Inferior parietal cortex (tissue), 1 donor: Measurements from ENCODE around the gene STAT5B.
"Not testable (repeated sequence)": the region's sequence is repeated elsewhere in the genome, so short reads cannot be mapped to it uniquely, and the experiment has no call there.

Source experiments
- DNase-seq: peaks from one replicate; pipeline ENCODE4 v3.0.0-alpha.2; 2016; ENCODE audit errors: extremely low spot score

Gene STAT5B

DNA sequence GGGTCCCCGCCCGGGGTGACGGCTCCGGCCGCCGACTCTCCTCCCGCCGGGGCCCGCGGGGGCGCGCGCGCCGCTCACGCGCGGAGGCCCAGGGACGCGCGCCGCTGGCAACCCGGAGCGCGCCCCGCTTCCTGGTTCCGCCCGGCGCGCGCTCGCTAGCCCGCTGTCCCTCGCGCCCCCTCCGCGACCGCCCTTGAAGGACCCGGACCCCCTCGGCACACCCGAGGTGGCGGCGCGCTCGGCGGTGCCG, at the start of gene STAT5B:
Gene STAT5B, minus strand, starts transcription at position 33 of the 250 bp plus-strand sequence. CDS start 44,264 bp downstream, outside the sequence.
- no peak for DNase-seq

DNA sequence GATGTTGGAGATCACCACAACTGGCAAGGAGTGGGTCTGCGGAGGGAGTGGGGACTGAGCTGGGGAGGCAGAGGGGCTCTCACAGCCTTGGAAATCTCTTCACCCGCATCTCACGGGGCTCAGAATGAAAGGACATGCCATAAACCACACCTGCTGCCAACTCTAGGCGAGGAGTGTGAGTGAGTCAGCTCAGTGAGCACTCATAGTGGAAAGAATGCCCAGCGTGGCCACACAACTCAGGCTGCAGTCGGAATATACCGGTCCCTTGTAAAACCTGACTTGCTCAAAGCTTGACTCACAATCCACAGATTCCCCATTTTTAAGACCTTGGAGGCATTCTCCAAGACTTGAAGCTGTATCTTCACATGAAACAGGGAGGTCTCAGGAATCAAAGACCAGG, 48.8 kb upstream of the STAT5B start:
- DNase-seq: no peak

DNA sequence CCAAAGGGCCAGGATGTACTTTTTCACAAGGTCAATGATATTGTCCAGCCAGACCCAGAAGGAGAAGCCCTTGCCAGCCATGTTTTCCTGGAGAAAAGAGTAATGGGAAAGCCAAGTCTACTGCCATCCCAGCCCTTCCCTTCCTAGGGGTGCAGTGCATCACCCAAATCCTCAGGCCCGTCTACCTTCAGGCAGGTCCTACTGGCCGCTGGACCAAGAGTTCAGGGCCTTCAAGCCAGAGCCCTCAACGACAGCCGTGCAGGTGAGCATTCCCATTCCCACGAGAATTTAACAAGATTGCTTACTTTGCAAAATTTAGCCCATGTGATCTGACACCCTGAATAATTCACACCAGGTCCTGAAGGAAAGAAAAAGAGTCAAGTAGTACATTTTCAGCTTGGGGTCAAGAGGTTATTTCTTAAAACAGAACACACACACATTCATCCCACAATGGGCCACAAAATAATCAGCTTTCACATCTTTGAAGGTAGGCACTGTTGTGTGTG, 47.1 kb upstream of the STAT5B start:
- no peak for DNase-seq

DNA sequence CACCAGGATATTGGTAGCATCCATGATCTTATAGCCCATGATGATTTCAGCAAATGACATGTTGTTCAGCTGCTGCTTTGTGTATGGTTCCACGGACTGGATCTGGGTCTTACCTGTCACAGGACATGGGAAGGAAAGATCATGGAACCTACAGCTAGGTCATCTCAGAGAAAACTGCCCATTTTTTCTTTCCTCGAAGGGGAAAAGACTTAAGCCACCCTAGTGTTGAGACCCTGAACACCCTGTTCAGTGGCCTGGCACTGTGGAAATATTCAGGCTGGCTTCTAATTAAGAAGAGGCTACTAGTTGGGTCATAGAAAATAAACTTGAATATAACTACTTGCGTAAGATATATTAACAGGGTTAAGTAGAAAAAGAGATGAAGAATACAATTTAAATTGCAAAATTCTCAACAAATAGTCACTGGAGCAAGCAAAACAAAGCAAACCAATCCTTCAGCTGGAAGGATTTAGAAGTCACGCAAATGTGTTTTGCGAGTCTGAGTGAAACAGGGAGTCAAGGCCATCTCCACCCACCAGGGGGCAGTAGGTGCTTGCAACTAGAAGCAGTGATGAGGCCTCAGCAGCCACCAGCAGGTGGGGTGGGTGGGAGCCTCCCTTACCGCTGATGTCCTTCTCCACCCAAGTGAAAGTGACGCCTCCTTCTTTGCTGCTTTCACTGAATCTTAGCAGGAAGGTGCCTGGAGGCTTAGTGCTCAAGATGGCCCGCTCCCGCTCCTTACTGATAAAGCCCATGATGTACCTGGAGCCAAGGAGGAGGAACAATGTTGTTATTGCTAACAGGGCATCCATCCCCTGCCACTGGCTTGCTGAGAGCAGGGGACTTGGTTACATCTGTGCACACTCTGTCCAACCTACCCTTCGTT, 46.4 kb upstream of the STAT5B start:
- peak; percentile 96 for DNase-seq

DNA sequence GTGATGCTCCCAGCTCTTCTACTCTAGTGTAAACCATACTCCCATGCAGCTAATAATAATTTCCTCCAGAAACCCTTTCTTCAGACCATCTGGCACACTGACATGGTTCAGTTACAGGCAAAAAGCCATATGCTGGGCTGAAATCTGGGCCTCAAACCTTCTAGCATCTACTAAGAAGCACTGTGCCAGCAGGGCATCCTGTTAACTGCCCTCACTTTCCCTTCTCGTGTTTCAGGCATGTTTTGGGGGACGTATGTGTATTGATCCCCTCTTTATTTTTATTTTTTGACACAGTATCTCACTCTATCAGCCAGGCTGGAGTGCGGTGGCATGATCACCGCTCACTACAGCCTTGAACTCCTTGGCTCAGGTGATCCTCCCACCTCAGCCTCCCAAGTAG, 45.4 kb upstream of the STAT5B start:
- no peak for DNase-seq

DNA sequence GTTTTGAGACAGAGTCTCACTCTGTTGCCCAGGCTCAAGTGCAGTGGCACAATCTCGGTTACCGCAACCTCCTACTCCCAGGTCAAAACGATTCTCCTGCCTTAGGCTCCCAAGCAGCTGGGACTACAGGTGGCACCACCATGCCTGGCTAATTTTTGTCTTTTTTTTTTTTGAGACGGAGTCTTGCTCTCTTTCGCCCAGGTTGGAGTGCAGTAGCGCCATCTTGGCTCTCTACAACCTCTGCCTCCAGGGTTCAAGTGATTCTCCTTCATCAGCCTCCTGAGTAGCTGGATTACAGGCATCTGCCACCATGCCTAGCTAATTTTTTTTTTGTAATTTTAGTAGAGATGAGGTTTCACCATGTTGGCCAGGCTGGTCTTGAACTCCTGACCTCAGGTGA, 41.8 kb upstream of the STAT5B start:
- not testable (repeated sequence) for DNase-seq

DNA sequence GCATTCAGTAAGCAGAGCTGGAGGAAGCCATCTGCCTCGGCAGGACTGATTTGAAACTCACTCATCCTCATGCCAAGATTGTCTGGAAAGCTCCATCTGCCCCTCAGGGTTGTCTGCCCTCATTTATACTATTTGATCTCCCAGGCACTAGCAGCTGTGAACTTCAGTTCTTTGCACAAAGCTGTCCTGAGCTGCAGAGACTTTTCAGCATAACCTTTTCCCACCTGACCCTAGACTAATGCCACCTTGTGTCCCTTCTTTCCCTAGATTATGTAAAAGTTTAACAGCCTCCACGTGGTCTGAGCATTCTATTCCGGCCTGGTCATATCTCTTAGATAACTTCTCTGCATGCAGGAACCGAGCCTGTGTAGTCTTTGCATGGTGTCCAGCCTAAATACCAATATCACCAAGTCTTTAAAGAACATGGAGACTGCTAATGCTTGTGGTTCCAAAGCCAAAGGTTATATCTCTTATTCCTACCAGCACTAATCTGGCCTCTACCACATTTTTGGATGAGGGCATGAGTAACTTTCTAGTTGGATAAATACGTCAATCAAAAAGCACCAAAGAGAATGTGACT, 41.2 kb upstream of the STAT5B start:
- no peak for DNase-seq

DNA sequence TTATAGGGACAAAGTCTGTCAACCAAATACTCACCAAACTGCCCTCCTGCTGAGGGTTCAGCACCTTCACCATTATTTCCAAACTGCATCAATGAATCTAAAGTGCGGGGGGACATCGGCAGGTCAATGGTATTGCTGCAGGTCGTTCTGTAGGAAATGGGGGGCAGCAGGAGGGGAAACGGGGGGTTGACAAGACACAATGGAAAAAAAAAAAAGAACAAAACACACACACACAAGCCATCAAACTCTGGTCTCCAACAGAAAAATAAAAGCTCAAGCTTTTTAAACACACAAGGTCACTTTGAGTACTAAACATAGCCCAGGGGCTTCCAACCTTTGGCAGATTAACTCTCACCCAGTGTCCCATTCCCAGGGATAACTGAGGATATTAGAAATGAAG, 40.6 kb upstream of the STAT5B start:
- no peak for DNase-seq

DNA sequence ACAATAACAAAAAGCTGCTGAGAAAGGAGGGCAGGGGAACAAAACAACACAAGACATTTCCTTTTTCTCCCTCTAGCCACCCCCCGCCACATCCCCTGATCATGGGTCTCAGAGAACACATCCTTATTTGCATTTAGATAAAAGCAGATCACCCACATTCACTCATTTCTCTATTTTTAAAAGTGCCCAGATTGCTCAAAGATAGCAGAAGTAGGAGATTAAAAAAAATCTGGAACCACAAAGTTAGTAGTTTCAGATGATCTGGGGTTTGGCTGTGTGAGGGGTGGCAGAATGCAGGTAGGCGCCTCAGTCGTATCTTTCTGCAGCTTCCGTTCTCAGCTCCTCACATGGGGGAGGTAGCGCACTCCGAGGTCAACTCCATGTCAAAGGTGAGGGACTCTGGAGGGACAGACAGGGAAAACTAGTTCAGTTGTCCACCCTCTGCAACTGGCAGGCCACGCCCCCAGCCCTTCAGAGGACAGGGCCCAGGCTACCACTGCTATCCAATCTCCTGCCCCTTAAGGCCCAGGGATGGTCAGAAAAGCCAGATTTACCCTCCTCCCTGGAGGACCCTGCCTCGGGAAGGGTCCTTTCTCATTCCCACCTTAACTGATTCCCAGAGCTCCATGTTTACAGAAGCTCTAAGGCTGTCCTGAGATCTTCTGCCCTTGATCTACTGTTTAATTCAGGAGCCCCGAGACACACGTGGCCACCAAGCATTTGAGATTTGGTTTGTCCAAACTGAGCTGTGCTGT, 39.4 kb upstream of the STAT5B start:
- no peak for DNase-seq

DNA sequence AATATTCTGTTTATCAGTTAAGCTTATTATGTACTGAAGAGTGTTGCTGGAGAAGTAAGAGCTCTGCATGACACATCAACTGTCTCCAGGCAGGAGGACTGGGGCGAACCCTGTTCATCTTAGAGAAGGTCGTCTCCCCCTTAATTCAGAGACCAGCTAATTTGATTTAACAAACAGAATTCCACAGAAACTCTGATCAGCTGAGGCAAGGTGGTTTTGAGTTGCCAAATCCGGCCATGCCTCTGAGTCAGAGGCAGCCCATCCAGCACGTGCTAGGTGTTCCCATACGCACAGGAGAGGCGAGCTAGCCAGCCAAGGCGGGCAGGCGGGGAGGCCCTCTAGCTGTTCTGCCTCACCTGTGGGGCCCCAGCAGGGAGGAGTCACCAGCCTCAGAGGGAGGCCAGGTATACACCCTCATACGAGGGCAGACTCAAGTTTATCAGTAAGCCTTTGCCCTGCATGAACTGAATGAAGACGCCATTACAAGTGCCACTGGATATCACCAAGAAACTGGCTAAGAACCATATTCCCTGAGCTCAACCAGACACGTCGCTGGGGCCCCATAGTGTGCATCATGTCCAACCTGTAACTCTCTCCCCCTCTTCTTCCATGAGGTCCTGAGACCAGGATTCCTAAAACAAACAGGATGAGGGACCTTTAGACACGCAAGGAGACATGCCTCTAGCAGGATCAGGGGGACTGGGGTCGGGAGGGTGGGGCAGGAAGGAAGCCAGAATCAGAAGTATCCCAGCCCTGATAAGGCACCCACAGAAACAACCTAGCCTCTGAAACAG, 37.8 kb upstream of the STAT5B start:
- no peak for DNase-seq

DNA sequence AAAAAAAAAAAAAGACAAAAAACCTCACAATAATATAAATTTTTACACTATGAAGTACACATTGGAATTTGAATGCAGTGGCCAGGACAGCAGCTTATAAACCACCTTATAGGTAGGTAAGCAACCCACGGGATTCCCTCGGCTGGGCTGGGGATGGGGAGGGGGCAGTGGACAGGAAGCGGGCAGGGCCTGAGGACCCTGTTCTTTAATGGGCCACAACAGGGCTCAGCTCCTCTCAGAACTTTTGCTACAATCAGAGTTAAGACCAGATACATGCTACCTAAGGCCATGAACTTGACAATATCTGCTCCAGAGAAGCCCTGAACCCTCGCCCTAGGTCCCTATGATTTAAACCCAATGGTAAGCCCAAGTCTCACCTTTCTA, 37.2 kb upstream of the STAT5B start:
- no peak for DNase-seq

DNA sequence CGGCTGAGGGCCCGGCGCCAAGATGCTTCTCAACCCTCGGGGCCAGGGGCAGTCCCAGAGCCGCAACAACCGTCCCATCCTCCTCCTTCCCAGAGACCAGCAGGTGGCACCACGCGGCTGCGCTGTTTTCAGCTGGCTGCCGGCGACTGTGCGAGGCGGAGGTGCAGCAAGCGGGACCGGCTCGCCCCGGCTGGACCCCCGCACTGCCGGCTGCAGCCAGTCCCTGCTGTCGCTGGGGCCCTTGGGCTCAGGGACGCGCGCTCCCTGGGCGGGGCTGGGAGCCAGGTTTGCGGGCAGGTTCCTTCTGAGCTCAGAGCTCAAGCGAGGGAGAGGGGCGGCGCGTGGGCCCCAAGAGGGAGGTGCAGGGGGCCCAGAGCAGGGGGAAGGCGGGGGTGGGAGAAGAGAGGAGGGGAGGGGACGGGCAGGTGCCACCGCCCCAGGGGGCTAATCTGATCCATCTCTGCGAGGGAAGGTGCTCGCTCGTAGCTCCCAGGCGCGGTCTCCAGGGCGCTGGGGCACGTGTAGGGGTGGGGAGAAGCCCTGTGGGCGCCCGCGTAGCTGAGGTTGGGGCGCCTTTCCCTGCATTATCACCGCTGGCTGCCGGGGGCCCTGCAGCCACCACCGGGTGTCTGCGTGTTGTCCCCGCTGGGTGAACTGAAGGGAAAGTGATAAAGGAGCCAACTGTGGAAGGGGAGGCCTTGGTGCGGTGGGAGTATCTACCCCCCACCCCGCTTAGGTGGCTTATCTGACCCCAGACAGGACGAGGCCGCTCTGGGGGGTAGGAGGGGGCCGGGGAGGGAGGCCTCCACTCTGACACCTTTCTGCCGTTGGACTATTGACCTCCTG, 36.3 kb upstream of the STAT5B start:
- DNase-seq: peak; percentile 72

DNA sequence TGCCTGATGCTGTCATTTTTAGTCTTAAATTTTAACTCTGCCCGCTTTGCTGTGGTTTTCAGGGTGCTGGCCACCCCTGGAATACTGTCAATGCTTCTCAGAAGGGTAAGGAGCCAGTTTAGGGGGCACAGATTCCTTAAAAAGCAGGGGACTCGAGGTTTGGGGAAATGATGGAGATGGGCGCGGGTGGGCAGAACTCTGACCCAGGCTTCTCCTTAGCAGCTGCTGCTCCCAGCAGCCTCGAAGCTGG, 35.8 kb upstream of the STAT5B start:
- no peak for DNase-seq

DNA sequence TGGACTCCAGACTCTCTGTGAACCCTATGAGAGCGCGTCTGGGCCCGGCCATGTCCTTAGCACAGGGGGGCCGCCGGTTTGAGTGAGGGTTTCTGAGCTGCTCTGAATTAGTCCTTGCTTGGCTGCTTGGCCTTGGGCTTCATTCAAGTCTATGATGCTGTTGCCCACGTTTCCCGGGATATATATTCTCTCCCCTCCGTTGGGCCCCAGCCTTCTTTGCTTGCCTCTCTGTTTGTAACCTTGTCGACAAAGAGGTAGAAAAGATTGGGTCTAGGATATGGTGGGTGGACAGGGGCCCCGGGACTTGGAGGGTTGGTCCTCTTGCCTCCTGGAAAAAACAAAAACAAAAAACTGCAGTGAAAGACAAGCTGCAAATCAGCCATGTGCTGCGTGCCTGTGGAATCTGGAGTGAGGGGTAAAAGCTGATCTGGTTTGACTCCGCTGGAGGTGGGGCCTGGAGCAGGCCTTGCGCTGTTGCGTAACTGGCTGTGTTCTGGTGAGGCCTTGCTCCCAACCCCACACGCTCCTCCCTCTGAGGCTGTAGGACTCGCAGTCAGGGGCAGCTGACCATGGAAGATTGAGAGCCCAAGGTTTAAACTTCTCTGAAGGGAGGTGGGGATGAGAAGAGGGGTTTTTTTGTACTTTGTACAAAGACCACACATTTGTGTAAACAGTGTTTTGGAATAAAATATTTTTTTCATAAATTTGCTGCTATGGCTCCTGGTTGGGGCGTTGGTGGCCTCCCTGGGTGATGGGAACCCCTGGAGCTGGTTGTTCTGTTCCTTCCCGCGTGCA, 35.2 kb upstream of the STAT5B start:
- DNase-seq: no peak

DNA sequence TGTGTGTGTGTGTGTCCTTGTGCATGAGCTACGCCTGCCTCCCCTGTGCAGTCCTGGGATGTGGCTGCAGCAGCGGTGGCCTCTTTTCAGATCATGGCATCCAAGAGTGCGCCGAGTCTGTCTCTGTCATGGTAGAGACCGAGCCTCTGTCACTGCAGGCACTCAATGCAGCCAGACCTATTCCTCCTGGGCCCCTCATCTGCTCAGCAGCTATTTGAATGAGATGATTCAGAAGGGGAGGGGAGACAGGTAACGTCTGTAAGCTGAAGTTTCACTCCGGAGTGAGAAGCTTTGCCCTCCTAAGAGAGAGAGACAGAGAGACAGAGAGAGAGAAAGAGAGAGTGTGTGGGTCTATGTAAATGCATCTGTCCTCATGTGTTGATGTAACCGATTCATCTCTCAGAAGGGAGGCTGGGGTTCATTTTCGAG, 34.6 kb upstream of the STAT5B start:
- DNase-seq: no peak

DNA sequence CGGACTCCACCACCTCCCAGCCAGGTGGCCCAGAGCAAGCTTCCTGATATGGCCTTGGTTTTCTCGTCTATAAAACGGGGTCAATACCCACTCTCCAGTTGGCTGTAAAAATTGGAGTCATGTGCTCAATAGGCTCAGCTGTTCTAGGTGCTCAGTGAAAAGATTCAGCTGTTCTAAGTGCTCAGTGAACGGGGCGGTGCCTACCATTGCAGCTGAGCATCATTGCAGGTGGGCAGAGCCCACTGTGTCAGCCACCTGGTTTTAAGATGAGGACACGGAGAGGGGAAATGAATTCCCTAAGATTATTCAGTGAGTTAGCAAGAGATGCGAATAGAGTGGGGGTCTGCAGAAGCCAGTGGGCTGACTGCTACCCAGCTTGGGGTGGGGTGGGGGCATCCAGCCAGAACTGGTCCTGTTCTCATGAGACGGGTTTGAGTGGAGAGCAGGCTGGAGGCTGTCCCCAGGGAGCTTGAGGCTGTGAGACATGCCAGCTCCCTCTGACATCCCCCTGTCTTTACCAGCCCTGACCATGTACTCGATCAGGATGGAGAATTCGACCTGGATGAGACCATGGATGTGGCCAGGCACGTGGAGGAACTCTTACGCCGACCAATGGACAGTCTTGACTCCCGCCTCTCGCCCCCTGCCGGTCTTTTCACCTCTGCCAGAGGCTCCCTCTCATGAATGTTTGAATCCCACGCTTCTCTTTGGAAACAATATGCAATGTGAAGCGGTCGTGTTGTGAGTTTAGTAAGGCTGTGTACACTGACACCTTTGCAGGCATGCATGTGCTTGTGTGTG, 34.0 kb upstream of the STAT5B start:
- no peak for DNase-seq

DNA sequence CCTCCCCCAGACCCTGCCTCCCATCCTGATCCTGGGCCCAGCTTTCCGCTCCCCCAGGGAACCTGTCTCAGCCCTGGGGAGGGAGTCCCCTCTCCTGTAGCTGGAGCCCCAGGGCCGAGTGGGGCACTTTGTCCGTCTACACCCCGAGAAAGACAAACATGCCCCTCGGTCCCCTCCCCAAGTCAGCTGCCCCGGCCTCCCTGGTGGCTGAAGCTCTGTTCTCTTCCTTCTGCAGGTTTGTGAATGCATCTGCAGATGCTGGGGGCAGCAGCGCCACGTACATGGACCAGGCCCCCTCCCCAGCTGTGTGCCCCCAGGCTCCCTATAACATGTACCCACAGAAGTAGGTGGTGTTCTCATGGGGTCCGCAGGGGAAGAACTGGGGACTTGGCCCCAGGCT, 33.0 kb upstream of the STAT5B start:
- DNase-seq: no peak

DNA sequence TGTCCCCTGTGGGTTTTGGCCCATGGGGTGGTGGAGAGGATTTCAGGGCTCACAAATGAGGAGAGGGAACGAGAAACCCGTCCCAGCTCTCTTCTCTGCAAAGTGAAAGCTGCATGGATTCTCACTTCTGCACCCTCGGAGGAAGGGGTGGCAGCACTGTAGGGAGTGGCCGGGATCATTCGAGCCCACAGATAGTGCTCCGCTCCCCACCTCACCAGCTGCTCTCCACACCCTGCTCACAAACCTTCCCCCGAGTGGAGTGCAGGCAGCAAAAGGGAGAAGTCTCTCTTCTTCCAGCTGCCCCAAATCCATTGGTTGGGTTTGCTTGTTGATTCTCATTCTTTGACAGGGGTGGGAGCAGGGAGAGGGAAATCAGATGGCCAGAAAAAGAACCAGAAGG, 32.3 kb upstream of the STAT5B start:
- no peak for DNase-seq

DNA sequence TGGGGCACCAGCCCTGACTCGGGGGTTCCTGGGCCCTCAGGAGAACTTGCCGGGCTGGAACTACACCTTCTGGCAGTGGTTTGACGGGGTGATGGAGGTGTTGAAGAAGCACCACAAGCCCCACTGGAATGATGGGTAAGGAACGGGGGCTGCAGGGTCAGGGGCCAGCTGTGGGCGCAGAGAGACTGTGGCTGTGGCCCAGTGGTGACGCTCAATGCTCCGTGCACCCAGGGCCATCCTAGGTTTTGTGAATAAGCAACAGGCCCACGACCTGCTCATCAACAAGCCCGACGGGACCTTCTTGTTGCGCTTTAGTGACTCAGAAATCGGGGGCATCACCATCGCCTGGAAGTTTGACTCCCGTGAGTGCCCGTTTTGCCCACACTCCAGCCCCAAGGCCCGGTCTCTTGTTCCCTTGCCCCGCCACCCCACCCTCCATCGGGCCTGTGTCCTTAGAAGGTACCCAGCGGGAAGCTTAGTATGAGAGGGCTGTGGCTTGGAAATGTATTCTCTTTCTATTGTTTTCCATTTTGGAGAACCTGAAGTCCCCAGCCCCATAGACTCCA, 31.3 kb upstream of the STAT5B start:
- DNase-seq: no peak

DNA sequence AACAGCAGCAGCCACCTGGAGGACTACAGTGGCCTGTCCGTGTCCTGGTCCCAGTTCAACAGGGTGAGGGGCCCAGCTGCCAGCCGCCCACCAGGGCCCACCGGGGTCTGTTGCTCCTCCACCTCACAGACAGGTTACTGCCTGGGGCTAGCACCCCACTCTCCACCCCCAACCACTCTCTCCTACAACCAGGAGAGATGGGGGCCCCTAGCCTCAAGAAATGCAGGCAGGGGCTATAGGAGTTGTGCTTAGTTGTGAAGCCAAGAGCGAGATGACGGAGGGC, 30.1 kb upstream of the STAT5B start:
- DNase-seq: no peak
